PFSK-1 (cell line): ENCODE measurements around the gene PEX26.

Source experiments
- FOXP2 ChIP-seq: optimal IDR thresholded peaks from 2 replicates; pipeline ENCODE3; 2011; ENCODE audit warnings: borderline replicate concordance, control low read depth, inconsistent platforms; ENCODE audit not compliant: insufficient read depth; ENCODE audit errors: extremely low read length, extremely low read depth
- POLR2AphosphoS5 ChIP-seq: IDR thresholded peaks from 2 replicates; pipeline ENCODE4 v1.6.1; 2012; ENCODE audit warnings: low read depth, mild to moderate bottlenecking, control low read depth, low read length, moderate library complexity
- REST ChIP-seq, 2 experiments: IDR thresholded peaks; 2 replicates each; pipeline versions ENCODE4 v1.6.1 to v1.8.0; 2011 to 2012; ENCODE audit warnings: low read depth in 2 of 2, low read length in 2 of 2, control low read depth in 1 of 2, inconsistent platforms in 1 of 2, mild to moderate bottlenecking in 1 of 2, moderate library complexity in 1 of 2; ENCODE audit not compliant: insufficient read depth in 1 of 2
- SIN3A ChIP-seq: IDR thresholded peaks from 2 replicates; pipeline ENCODE4 v1.6.1; 2012; ENCODE audit warnings: mild to moderate bottlenecking, low read length, moderate library complexity, borderline replicate concordance; ENCODE audit not compliant: insufficient read depth
- TAF1 ChIP-seq: IDR thresholded peaks from 2 replicates; pipeline ENCODE4 v1.6.1; 2012; ENCODE audit warnings: low read length, control low read depth, borderline replicate concordance; ENCODE audit not compliant: insufficient read depth

- TF ChIP-seq FOXP2 (no peak), TAF1 (no peak), POLR2AphosphoS5 (no peak), SIN3A (no peak), REST (IDR thresholded peaks at IDR 0.05; ENCODE audit: insufficient read depth in 1 of 2, low read depth in 2 of 2, low read length in 2 of 2) (no peak)
Observed at GRCh38 chr22:18048441-18048898, 29.3 kb upstream of the PEX26 start.
